Stomach (tissue), 9 donors: ENCODE data around the gene ETV1. TPM values are rescaled to one million over a fixed set of nuclear protein-coding genes. Genes with fewer than 3 reads are reported as not detected.

Experiments used
- DNase-seq, 2 donors: peaks; one replicate each; pipeline versions ENCODE4 v3.0.0 to v3.0.0-alpha.2; 2013 to 2019
- H3K27ac ChIP-seq, 5 donors: fragments of 200-600 bp in 4 of 5; sonication (generic) in 4 of 5; one replicate each; pipeline ENCODE4 v1.5.1; 2013 to 2019; ENCODE audit warnings: mild to moderate bottlenecking in 1 of 5, moderate library complexity in 1 of 5
- H3K27me3 ChIP-seq, 3 donors: fragments of 200-600 bp; sonication (generic); one replicate each; pipeline ENCODE4 v1.5.1; 2017 to 2019; ENCODE audit warnings: mixed run types in 1 of 3
- H3K36me3 ChIP-seq, 4 donors: fragments of 200-600 bp; sonication (generic); 1 replicate in 3 of 4; 2 replicates in 1 of 4; pipeline ENCODE4 v1.5.1; 2016 to 2019
- H3K4me1 ChIP-seq, 4 donors: fragments of 200-600 bp; sonication (generic); one replicate each; pipeline ENCODE4 v1.5.1; 2016 to 2019
- H3K4me3 ChIP-seq, 4 donors: fragments of 200-600 bp; sonication (generic) in 3 of 4; one replicate each; pipeline ENCODE4 v1.5.1; 2016 to 2019; ENCODE audit warnings: mild to moderate bottlenecking in 1 of 4
- H3K9me3 ChIP-seq, 4 donors: fragments of 200-600 bp; sonication (generic); one replicate each; pipeline ENCODE4 v1.5.1; 2016 to 2019
- EP300 ChIP-seq: sonication (generic); formaldehyde crosslinking; IDR thresholded peaks from one replicate; pipeline ENCODE4 v1.6.1; 2017; ENCODE audit warnings: antibody characterized with exemption
- POLR2A ChIP-seq, 4 donors: fragments of 450-650 bp; IDR thresholded peaks; one replicate each; pipeline ENCODE4 v1.6.1; 2016; ENCODE audit warnings: antibody characterized with exemption in 4 of 4, control low read depth in 2 of 4, mild to moderate bottlenecking in 1 of 4, moderate library complexity in 1 of 4
- POLR2AphosphoS5 ChIP-seq, 3 donors: sonication (generic); formaldehyde crosslinking; IDR thresholded peaks; one replicate each; pipeline ENCODE4 v1.6.1; 2016; ENCODE audit warnings: antibody characterized with exemption in 3 of 3
- WGBS, 5 donors: extraction: QIAGEN DNeasy Blood & Tissue Kit in 3 of 5; methylation state at CpG; one replicate each; pipeline versions ENCODE4 v1.1.5 to v1.1.7; 2013 to 2018; 5-methylcytosine and 5-hydroxymethylcytosine counted together
- intact Hi-C: fragments of 100-400 bp; cut with DNase I; formaldehyde crosslinking; loops from one replicate; pipeline ENCODE4 v1.15.1; 2023; ENCODE audit warnings: low total_unique reads
- polyA plus RNA-seq, 3 donors: library from polyadenylated mRNA; stranded (reverse); fragments of 200-250 nt; gene quantifications; one replicate each; pipeline ENCODE4 v1.2.3, GENCODE V29; 2013
- total RNA-seq, 5 donors: library from RNA; depleted of rRNA; stranded (reverse); fragments of >200 nt; gene quantifications; one replicate each; pipeline versions ENCODE4 v1.1.0 to v1.2.3, GENCODE V29; 2014 to 2016
- TF ChIP-seq, protein P1 (sequence below), 7 experiments: fragments of 450-650 bp in 4 of 7; fragments of 200-600 bp in 3 of 7; sonication (generic) in 3 of 7; IDR thresholded peaks; one replicate each; pipeline ENCODE4 v1.5.1; 2016 to 2019; ENCODE audit warnings: antibody characterized with exemption in 7 of 7, control low read depth in 2 of 7, mild to moderate bottlenecking in 1 of 7
- donor health status: healthy with polysubstance abuse.
- donor health status: Bipolar disorder and iron deficiency.
- donor health status: healthy.

ETV1 gene
- total and polyA plus RNA-seq, 8 donors, result 0.29 to 17.6 (median 1.3) TPM

- no peak for DNase-seq
- H3K27me3 ChIP-seq, result no peaks in the 10 kb centered on the region
- WGBS, 5 donors, result 70 to 85% (median 81%) methylated on average over 3 of the region's 3 CpGs
- no peak overlapping the region for H3K4me3 ChIP-seq
- TF ChIP-seq POLR2A (IDR thresholded peaks at IDR 0.05) (no peak), EP300 (no peak), POLR2AphosphoS5 (IDR thresholded peaks at IDR 0.05) (no peak)
- TF ChIP-seq, protein P1, sequence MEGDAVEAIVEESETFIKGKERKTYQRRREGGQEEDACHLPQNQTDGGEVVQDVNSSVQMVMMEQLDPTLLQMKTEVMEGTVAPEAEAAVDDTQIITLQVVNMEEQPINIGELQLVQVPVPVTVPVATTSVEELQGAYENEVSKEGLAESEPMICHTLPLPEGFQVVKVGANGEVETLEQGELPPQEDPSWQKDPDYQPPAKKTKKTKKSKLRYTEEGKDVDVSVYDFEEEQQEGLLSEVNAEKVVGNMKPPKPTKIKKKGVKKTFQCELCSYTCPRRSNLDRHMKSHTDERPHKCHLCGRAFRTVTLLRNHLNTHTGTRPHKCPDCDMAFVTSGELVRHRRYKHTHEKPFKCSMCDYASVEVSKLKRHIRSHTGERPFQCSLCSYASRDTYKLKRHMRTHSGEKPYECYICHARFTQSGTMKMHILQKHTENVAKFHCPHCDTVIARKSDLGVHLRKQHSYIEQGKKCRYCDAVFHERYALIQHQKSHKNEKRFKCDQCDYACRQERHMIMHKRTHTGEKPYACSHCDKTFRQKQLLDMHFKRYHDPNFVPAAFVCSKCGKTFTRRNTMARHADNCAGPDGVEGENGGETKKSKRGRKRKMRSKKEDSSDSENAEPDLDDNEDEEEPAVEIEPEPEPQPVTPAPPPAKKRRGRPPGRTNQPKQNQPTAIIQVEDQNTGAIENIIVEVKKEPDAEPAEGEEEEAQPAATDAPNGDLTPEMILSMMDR (IDR thresholded peaks at IDR 0.05), result no peak
- H3K9me3 ChIP-seq, result no peaks in the 10 kb centered on the region
- intact Hi-C loops, result no loop called here
- H3K36me3 ChIP-seq, result no peaks in the 10 kb centered on the region
- H3K4me1 ChIP-seq, result no peaks in the 10 kb centered on the region
- no peak overlapping the region for H3K27ac ChIP-seq
Measured at GRCh38 chr7:13953368-13953767, 36.1 kb downstream of the ETV1 start.

GRCh38 chr7:13952921-13953320, 36.5 kb downstream of the ETV1 start:
- intact Hi-C loops, result no loop called here
- Histone ChIP-seq H3K36me3 (no peaks in the 10 kb centered on the region), H3K27me3 (no peaks in the 10 kb centered on the region), H3K9me3 (no peaks in the 10 kb centered on the region), H3K4me3 (no peak overlapping the region), H3K4me1 (no peaks in the 10 kb centered on the region), H3K27ac (no peak overlapping the region)
- DNase-seq, result no peak
- 48 to 74% (median 69%) methylated on average over 2 of the region's 2 CpGs for WGBS, 5 donors
- no peak for TF ChIP-seq POLR2AphosphoS5 (IDR thresholded peaks at IDR 0.05)
- TF ChIP-seq POLR2A (IDR thresholded peaks at IDR 0.05), result no peak
- TF ChIP-seq EP300, result no peak
- TF ChIP-seq, protein P1 (IDR thresholded peaks at IDR 0.05), result no peak

GRCh38 chr7:13949939-13950338, 39.5 kb downstream of the ETV1 start:
- TF ChIP-seq EP300, result no peak
- TF ChIP-seq POLR2A (IDR thresholded peaks at IDR 0.05), result no peak
- no peak for TF ChIP-seq POLR2AphosphoS5 (IDR thresholded peaks at IDR 0.05)
- TF ChIP-seq, protein P1 (IDR thresholded peaks at IDR 0.05), result no peak
- Histone ChIP-seq H3K36me3 (no peaks in the 10 kb centered on the region), H3K27ac (no peak overlapping the region), H3K27me3 (no peaks in the 10 kb centered on the region), H3K4me1 (no peaks in the 10 kb centered on the region), H3K4me3 (no peak overlapping the region), H3K9me3 (no peaks in the 10 kb centered on the region)
- intact Hi-C loops, result no loop called here
- DNase-seq, result no peak
- 54 to 77% (median 60%) methylated on average over 4 of the region's 4 CpGs for WGBS, 5 donors

- peak in 1 of 2 donors; percentile 44 for DNase-seq
- Histone ChIP-seq H3K27ac (no peak overlapping the region), H3K36me3 (no peaks in the 10 kb centered on the region), H3K4me1 (no peaks in the 10 kb centered on the region), H3K27me3 (no peaks in the 10 kb centered on the region), H3K4me3 (no peak overlapping the region), H3K9me3 (no peaks in the 10 kb centered on the region)
- no peak for TF ChIP-seq POLR2A (IDR thresholded peaks at IDR 0.05)
- TF ChIP-seq EP300, result no peak
- no peak for TF ChIP-seq POLR2AphosphoS5 (IDR thresholded peaks at IDR 0.05)
- intact Hi-C loops, result no loop called here
- WGBS, 5 donors, result 58 to 74% (median 67%) methylated on average over 2 of the region's 2 CpGs
Measured at GRCh38 chr7:13949445-13949844, 40.0 kb downstream of the ETV1 start.

DNA sequence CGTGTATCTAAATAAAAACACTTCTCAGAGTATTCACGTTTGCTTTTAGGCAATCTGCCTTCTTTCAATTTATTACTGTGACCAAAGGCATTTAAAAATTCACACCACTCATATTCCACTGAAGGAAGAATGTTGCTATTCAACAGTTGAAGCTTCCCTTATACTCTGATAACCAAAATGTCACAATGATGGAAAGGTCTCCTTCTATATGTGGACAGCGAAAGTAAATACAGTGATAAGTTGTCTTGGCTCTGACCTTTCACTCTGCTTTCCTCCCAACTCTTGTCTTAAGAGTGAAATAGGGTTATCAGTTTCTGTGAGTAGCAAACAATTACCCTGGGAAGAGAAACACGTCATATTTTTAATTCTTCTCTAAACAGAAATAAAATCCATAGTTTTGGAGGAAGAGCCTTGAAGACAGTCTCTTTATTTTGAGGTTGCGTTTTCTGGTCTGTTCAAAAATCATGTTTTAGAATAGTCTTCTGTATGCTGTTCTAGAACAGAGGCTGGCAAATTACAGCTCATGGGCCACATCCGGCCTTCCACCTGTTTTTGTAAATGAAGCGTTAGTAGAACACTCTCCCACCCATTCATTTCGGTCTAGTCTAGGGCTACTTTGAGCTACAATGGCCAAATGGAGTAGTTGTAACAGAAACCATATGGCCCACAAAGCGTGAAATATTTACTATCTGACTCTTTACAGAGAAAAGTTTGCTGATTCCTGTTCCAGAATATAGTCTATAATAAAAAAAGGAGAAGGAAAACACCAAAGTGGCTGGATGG, 41.3 kb downstream of the ETV1 start:
- intact Hi-C loops, result no loop called here
- no peaks in the 10 kb centered on the region for H3K27me3 ChIP-seq
- TF ChIP-seq EP300, result no peak
- TF ChIP-seq, protein P1 (IDR thresholded peaks at IDR 0.05), result no peak
- no peak for TF ChIP-seq POLR2A (IDR thresholded peaks at IDR 0.05)
- no peak for TF ChIP-seq POLR2AphosphoS5 (IDR thresholded peaks at IDR 0.05)
- no peak for DNase-seq
- no peaks in the 10 kb centered on the region for H3K36me3 ChIP-seq
- H3K4me3 ChIP-seq, result no peak overlapping the region
- H3K4me1 ChIP-seq, result no peaks in the 10 kb centered on the region
- H3K27ac ChIP-seq, result no peak overlapping the region
- no peaks in the 10 kb centered on the region for H3K9me3 ChIP-seq
- 58 to 69% (median 64%) methylated on average over 9 of the region's 9 CpGs for WGBS, 5 donors
